ENCODE measurements around the gene EID3.

GRCh38 chr12:104310751-104311633, 7.5 kb downstream of the EID3 start:
- no peak for TF ChIP-seq POLR2A (IDR thresholded peaks at IDR 0.05; ENCODE audit: low read length)
- no peak for TF ChIP-seq GATA1 (IDR thresholded peaks at IDR 0.05; ENCODE audit: low read depth, low read length)

Measured in erythroblast (primary cell).